Mucosa of descending colon (tissue), 3 donors: ENCODE measurements around the gene ABTB2. TPM values are rescaled to one million over a fixed set of nuclear protein-coding genes. Genes with fewer than 3 reads are reported as not detected.

Experiments
- ATAC-seq: fragments of 200-7000 bp; cut with Tn5 transposase; one replicate; pipeline ENCODE4 v1.9.1; 2020; ENCODE audit warnings: mild to moderate bottlenecking, moderate library complexity
- DNase-seq, 3 donors: peaks; one replicate each; pipeline ENCODE4 v3.0.0-alpha.2; 2020
- H3K36me3 ChIP-seq: fragments of 200-600 bp; one replicate; pipeline ENCODE4 v1.8.0; 2021; ENCODE audit warnings: low read depth, mild to moderate bottlenecking
- H3K4me1 ChIP-seq: fragments of 200-600 bp; one replicate; pipeline ENCODE4 v1.8.0; 2021; ENCODE audit warnings: low read depth, mild to moderate bottlenecking
- H3K4me3 ChIP-seq: fragments of 200-600 bp; one replicate; pipeline ENCODE4 v1.8.0; 2021; ENCODE audit warnings: mild to moderate bottlenecking
- H3K9me3 ChIP-seq: fragments of 200-600 bp; one replicate; pipeline ENCODE4 v1.8.0; 2021; ENCODE audit warnings: mild to moderate bottlenecking
- intact Hi-C, 2 donors: fragments of 100-400 bp; cut with DNase I in 1 of 2; cut with micrococcal nuclease in 1 of 2; formaldehyde crosslinking; loops; one replicate each; pipeline versions ENCODE4 v1.11.0 to v1.11.1; 2022; cut with DNase I, micrococcal nuclease
- total RNA-seq, 3 donors: library from RNA; stranded (reverse); fragmentation: NEBNext Ultra II Directional in 2 of 3; extraction: Animal tissue kit (Norgen Biotek cat#: 25700) in 2 of 3; gene quantifications; one replicate each; pipeline versions ENCODE4 v1.2.1 to v1.2.4, GENCODE V29; 2021 to 2023
- TF ChIP-seq, protein P1 (sequence below): fragments of 200-600 bp; IDR thresholded peaks from one replicate; pipeline ENCODE4 v1.8.0; 2022; ENCODE audit warnings: antibody characterized with exemption, mild to moderate bottlenecking
- donor health status: DM: no; HTN: no; CAD: no; lungs with moderate emphysema.
- donor health status: DM: no; HTN: no; CAD: no.
- donor health status: DM: no; HTN: yes; CAD: no.

The ABTB2 gene
- total RNA-seq, 3 donors from 2014 or later: 12.8 to 16.8 (median 14.3) TPM

DNA sequence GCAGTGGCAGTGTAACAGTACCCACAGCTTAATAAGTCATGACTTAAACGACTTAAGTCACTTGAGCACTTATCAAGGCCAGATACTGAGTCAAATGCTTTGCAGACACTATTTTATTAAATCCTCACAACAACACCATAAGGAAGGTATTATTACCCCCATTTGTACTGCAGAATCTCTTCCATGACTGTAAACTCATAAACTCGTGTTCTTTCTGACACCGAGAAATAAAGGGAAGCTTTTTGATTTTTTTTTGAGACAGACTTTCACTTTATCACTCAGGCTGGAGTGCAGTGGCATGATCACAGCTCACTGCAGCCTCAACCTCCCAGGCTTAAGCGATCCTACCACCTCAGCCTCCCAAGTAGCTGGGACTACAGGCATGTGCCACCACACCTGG lies 103.8 kb downstream of the ABTB2 start:
- TF ChIP-seq, protein P1, sequence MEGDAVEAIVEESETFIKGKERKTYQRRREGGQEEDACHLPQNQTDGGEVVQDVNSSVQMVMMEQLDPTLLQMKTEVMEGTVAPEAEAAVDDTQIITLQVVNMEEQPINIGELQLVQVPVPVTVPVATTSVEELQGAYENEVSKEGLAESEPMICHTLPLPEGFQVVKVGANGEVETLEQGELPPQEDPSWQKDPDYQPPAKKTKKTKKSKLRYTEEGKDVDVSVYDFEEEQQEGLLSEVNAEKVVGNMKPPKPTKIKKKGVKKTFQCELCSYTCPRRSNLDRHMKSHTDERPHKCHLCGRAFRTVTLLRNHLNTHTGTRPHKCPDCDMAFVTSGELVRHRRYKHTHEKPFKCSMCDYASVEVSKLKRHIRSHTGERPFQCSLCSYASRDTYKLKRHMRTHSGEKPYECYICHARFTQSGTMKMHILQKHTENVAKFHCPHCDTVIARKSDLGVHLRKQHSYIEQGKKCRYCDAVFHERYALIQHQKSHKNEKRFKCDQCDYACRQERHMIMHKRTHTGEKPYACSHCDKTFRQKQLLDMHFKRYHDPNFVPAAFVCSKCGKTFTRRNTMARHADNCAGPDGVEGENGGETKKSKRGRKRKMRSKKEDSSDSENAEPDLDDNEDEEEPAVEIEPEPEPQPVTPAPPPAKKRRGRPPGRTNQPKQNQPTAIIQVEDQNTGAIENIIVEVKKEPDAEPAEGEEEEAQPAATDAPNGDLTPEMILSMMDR: no peak
- no peak for DNase-seq
- ATAC-seq: no peak
- intact Hi-C loops: no loop called here
- no peak overlapping the region for H3K4me3 ChIP-seq
- H3K4me1 ChIP-seq: peaks cover 7% of the 10 kb centered on the region
- H3K36me3 ChIP-seq: no peaks in the 10 kb centered on the region
- no peaks in the 10 kb centered on the region for H3K9me3 ChIP-seq

DNA sequence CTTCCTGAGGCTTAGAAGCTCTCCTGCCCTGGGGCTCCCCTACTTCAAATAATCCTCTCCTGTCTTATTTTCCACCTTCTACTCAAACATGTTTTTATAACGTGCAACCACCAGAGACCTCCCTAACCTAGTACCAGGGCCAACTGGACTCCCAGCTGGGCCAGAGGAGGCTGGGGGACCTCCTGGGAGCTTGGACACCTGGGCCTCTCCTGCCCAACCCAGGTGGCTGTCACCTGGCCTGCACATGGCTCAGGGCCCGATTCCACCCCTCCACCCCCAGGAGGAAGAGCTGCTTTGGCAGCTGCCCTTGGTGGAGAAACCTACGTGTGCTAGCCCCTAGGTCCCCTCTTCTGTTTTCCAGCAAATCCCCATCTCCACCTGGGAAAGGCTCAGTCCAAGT lies 105.2 kb downstream of the ABTB2 start:
- intact Hi-C loops: no loop called here
- no peak for ATAC-seq
- DNase-seq: no peak
- Histone ChIP-seq H3K4me3 (no peak overlapping the region), H3K36me3 (no peaks in the 10 kb centered on the region), H3K9me3 (no peaks in the 10 kb centered on the region), H3K4me1 (peaks cover 7% of the 10 kb centered on the region)
- TF ChIP-seq, protein P1: no peak

DNA sequence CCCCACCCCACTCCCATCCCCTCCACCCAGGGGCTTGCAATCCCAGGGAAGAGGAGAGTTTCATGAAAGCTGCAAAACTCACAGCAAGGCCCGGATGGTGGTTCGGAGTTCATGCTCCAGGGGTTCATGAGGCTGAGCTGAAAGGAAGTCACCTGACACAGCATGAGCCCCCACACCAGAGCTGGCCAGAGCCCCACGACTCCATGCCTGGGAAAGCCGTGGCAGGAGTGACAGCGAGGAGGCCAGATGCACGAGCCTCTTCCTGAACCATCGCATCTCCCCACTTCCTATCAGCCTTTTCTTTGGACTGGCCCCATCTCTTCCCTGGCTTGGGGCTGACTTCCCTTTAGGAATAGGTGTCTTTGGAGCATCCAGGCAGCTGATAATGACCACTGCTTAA lies 105.8 kb downstream of the ABTB2 start:
- no peaks in the 10 kb centered on the region for H3K36me3 ChIP-seq
- no peaks in the 10 kb centered on the region for H3K9me3 ChIP-seq
- TF ChIP-seq, protein P1: no peak
- ATAC-seq (no peak), DNase-seq (no peak)
- H3K4me1 ChIP-seq: peaks cover 7% of the 10 kb centered on the region
- H3K4me3 ChIP-seq: no peak overlapping the region
- intact Hi-C loops: no loop called here

DNA sequence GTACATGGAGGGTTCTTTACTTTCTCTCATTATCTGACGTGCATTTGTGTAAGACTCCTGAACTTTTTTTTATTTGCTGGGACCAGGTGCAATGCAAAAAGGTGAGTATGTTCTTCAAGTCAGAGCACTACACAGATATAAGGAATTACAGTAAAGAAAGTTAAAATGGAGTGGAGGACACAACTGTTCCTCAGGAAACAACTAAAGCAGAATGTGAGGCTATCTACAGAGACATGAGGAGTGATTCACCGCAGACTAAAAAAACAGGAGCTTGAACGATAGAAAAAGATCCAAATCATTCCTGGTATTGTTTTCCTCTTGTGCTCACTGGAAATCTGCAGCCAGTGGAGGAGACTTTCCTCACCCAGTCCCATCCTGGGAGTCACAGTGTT lies 106.2 kb downstream of the ABTB2 start:
- peaks cover 7% of the 10 kb centered on the region for H3K4me1 ChIP-seq
- TF ChIP-seq, protein P1: no peak
- H3K36me3 ChIP-seq: no peaks in the 10 kb centered on the region
- intact Hi-C loops: no loop called here
- no peaks in the 10 kb centered on the region for H3K9me3 ChIP-seq
- H3K4me3 ChIP-seq: no peak overlapping the region
- ATAC-seq: no peak
- no peak for DNase-seq

DNA sequence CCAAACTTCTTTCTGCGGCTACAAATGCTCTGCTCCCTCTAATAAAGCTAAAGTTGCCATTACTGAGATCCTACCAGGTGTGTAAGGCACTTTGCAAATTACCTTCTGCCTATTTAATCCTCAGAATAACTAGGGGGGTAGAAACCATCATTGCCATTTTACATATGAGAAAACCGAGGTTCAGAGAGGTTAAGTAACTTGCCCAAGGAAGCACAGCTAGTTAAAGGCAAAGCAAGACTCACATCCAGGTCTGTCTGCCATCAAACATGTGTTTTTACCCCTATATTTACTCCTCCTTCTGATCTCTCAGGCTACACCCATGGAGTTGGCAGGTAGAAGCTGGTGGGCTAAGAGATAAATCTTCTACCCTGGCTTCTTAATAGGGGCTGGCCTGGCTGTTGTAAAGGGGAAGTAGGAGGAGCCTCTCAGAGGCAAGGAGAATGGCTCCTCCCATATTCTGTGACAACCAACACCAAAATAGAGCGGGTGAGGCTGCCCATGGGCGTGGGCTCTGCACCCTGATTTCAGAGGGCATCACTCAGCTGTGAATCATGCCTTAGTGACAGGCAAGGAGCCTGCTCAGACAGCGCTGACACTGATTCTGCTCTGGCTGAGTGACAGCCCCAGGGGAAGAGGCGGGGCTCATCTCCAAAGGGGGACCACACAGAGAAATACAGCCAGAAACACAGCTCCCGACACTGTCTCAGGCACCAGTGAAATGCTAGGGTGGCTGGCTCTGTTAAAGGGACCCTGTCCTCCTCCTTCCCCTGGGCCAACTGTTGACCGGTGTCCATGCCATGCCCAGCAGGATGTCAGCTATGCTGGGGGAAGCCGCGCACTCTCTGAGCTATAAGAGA lies 106.8 kb downstream of the ABTB2 start:
- intact Hi-C loops: no loop called here
- TF ChIP-seq, protein P1: no peak
- DNase-seq (peak; percentile 37 to 69 (median 48)), ATAC-seq (peak; percentile 87)
- H3K9me3 ChIP-seq: no peaks in the 10 kb centered on the region
- H3K36me3 ChIP-seq: no peaks in the 10 kb centered on the region
- H3K4me1 ChIP-seq: peaks cover 7% of the 10 kb centered on the region
- H3K4me3 ChIP-seq: no peak overlapping the region
